ENCODE measurements around the gene SETD1A.

DNA sequence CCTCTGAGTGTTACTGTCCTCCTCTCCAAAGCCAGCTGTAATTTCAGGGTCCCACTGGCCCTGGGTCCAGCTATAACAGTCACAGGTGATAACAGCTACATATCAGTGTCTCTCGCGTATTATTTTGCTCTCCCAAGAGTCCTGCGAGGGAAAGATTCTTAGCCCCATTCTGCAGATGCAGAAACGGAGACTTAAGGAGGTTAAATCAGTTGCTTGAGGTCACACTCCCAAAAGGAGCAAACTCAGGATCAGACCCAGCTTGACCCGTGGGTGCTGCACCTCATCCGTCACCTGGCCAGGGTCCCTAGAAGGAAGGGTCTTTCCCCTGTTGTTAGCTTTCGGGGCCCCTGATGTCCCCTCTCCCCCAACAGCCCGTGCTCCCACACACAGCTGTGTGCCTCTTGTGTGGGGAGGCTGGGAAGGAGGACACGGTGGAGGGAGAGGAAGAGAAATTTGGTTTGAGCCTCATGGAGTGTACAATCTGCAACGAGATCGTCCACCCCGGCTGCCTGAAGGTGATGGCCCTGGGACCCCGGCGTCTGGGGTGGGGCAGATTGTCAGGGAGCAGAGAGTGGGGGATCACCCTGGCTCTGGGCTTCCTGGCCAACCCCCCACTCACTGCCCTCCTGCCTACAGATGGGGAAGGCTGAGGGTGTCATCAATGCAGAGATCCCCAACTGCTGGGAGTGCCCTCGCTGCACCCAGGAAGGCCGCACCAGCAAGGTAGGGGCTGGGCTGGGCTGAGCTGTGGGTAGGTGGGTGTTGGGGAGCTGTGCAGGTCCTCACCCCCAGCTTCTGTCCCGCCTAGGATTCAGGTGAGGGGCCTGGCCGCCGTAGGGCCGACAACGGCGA lies 30.4 kb upstream of the SETD1A start:
- no peak for TF ChIP-seq POLR2AphosphoS5 (IDR thresholded peaks at IDR 0.05)
- TF ChIP-seq, protein P1, sequence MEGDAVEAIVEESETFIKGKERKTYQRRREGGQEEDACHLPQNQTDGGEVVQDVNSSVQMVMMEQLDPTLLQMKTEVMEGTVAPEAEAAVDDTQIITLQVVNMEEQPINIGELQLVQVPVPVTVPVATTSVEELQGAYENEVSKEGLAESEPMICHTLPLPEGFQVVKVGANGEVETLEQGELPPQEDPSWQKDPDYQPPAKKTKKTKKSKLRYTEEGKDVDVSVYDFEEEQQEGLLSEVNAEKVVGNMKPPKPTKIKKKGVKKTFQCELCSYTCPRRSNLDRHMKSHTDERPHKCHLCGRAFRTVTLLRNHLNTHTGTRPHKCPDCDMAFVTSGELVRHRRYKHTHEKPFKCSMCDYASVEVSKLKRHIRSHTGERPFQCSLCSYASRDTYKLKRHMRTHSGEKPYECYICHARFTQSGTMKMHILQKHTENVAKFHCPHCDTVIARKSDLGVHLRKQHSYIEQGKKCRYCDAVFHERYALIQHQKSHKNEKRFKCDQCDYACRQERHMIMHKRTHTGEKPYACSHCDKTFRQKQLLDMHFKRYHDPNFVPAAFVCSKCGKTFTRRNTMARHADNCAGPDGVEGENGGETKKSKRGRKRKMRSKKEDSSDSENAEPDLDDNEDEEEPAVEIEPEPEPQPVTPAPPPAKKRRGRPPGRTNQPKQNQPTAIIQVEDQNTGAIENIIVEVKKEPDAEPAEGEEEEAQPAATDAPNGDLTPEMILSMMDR (IDR thresholded peaks at IDR 0.05): no peak
- no peak for TF ChIP-seq POLR2A (IDR thresholded peaks at IDR 0.05)

Measured in upper lobe of left lung (tissue), 4 donors.